HepG2 (cell line): ENCODE measurements around the gene MRPS2. TPM values are rescaled to one million over a fixed set of nuclear protein-coding genes. Genes with fewer than 3 reads are reported as not detected.

Experiments
- ATAC-seq: fragments of 200-7000 bp; cut with Tn5 transposase; 3 replicates; pipeline ENCODE4 v1.9.1; 2020; ENCODE audit warnings: mild to moderate bottlenecking, moderate library complexity
- BruUV-seq: library from RNA; stranded (reverse); fragments of 400-500 nt; replicated peaks from 2 replicates; lab custom pipeline; 2021; lab: Mats Ljungman, UMichigan
- CTCF ChIA-PET: fragments of 300-600 bp; formaldehyde crosslinking; extraction: SDS; loops from one replicate; lab custom pipeline; 2021; ENCODE audit warnings: low total read pairs, inconsistent platforms, low intra/inter-chr PET ratio; lab: Yijun Ruan, JAX
- POLR2A ChIA-PET: fragments of 350-600 bp; sonication (Branson Sonifier 250); formaldehyde crosslinking; loops from one replicate; lab custom pipeline; 2020; ENCODE audit warnings: antibody characterized with exemption, inconsistent platforms; lab: Yijun Ruan, JAX
- DNase-seq: peaks from one replicate; pipeline ENCODE4 v3.0.0-alpha.2; 2015; ENCODE audit warnings: low spot score
- FAIRE-seq: peaks from 3 replicates; lab custom pipeline; 2011; peaks lifted over from hg19 to GRCh38; lab: Jason Lieb, UNC
- H2AFZ ChIP-seq: one replicate; pipeline ENCODE4 v1.6.1; 2011; ENCODE audit warnings: low read length, inconsistent platforms
- H3K27ac ChIP-seq: fragments of 300-600 bp; 3 replicates; pipeline ENCODE4 v1.8.0; 2011; ENCODE audit warnings: mixed run types, mild to moderate bottlenecking, mixed read lengths, low read length, inconsistent platforms; ENCODE audit not compliant: insufficient read depth; ENCODE audit errors: extremely low read length
- H3K27me3 ChIP-seq, 2 experiments: fragments of 200-600 bp in 1 of 2; 2 replicates in 1 of 2; 3 replicates in 1 of 2; pipeline versions ENCODE4 v1.6.0 to v1.8.0; 2011; ENCODE audit warnings: low read length in 2 of 2, mild to moderate bottlenecking in 2 of 2, moderate library complexity in 2 of 2, inconsistent platforms in 1 of 2; ENCODE audit not compliant: insufficient read depth in 2 of 2, control insufficient read depth in 1 of 2
- H3K36me3 ChIP-seq, 2 experiments: fragments of 200-600 bp in 1 of 2; replicated peaks in 1 of 2; 2 replicates in 1 of 2; 3 replicates in 1 of 2; pipeline versions ENCODE4 v1.5.1 to v1.8.0; 2011; ENCODE audit warnings: low read length in 2 of 2, inconsistent platforms in 1 of 2; ENCODE audit not compliant: insufficient read depth in 2 of 2, control insufficient read depth in 1 of 2
- H3K4me1 ChIP-seq: 2 replicates; pipeline ENCODE4 v1.5.1; 2012; ENCODE audit warnings: low read length, inconsistent platforms; ENCODE audit not compliant: insufficient read depth
- H3K4me2 ChIP-seq: 2 replicates; pipeline ENCODE4 v1.6.0; 2011; ENCODE audit warnings: low read depth, low read length, inconsistent platforms
- H3K4me3 ChIP-seq, 3 experiments: fragments of 200-600 bp in 1 of 3; sonication (generic), shearing (Covaris generic) in 1 of 3; replicated peaks in 1 of 3; 2 replicates each; pipeline ENCODE4 v1.5.1; 2011 to 2016; ENCODE audit warnings: low read length in 3 of 3, inconsistent platforms in 2 of 3, low read depth in 2 of 3, mild to moderate bottlenecking in 2 of 3, control low read depth in 1 of 3, mixed read lengths in 1 of 3; ENCODE audit not compliant: insufficient read depth in 1 of 3
- H3K79me2 ChIP-seq: one replicate; pipeline ENCODE4 v1.6.1; 2011; ENCODE audit warnings: low read length, inconsistent platforms; ENCODE audit not compliant: insufficient read depth
- H3K9ac ChIP-seq: 2 replicates; pipeline ENCODE4 v1.6.0; 2011; ENCODE audit warnings: mild to moderate bottlenecking, low read depth, low read length, inconsistent platforms; ENCODE audit not compliant: insufficient read depth
- H3K9me3 ChIP-seq: 2 replicates; pipeline ENCODE4 v1.5.1; 2012; ENCODE audit warnings: mild to moderate bottlenecking, low read length
- H4K20me1 ChIP-seq: 2 replicates; pipeline ENCODE4 v1.6.0; 2011; ENCODE audit warnings: inconsistent platforms, mild to moderate bottlenecking, low read length, moderate library complexity; ENCODE audit not compliant: insufficient read depth
- E2F5 ChIP-seq: sonication (generic); formaldehyde crosslinking; conservative IDR thresholded peaks from 2 replicates; pipeline ENCODE4 v1.4.0; 2020; ENCODE audit warnings: missing genetic modification reagents
- ERF ChIP-seq: IDR thresholded peaks from 2 replicates; pipeline ENCODE4 v1.6.1; 2018; ENCODE audit warnings: missing biosample characterization, missing genetic modification reagents
- FOSL2 ChIP-seq: sonication (generic); formaldehyde crosslinking; IDR thresholded peaks from 2 replicates; pipeline ENCODE4 v1.4.0; 2020; ENCODE audit warnings: missing genetic modification reagents
- HIC2 ChIP-seq: sonication (generic); formaldehyde crosslinking; IDR thresholded peaks from 2 replicates; pipeline ENCODE4 v1.9.0; 2022; ENCODE audit warnings: low read depth, missing genetic modification reagents
- KDM2A ChIP-seq: sonication (generic); formaldehyde crosslinking; IDR thresholded peaks from 2 replicates; pipeline ENCODE4 v1.4.0; 2020; ENCODE audit warnings: low read depth, missing genetic modification reagents, borderline replicate concordance
- KMT2A ChIP-seq: sonication (generic); formaldehyde crosslinking; IDR thresholded peaks from 2 replicates; pipeline ENCODE4 v1.4.0; 2020; ENCODE audit warnings: missing genetic modification reagents
- NFATC3 ChIP-seq: sonication (generic); formaldehyde crosslinking; IDR thresholded peaks from 2 replicates; pipeline ENCODE4 v1.5.1; 2020; ENCODE audit warnings: mild to moderate bottlenecking, missing genetic modification reagents
- NFYC ChIP-seq: IDR thresholded peaks from 2 replicates; pipeline ENCODE4 v1.6.1; 2016; ENCODE audit warnings: missing genetic modification reagents, missing compliant biosample characterization
- PATZ1 ChIP-seq: sonication (generic); formaldehyde crosslinking; IDR thresholded peaks from 2 replicates; pipeline ENCODE4 v1.4.0; 2020; ENCODE audit warnings: missing genetic modification reagents
- PHF21A ChIP-seq: sonication (generic); formaldehyde crosslinking; IDR thresholded peaks from 2 replicates; pipeline ENCODE4 v1.5.0; 2020; ENCODE audit warnings: mild to moderate bottlenecking, missing genetic modification reagents
- RXRA ChIP-seq: sonication (generic); formaldehyde crosslinking; IDR thresholded peaks from 2 replicates; pipeline ENCODE4 v1.5.1; 2020; ENCODE audit warnings: missing genetic modification reagents
- ZBTB14 ChIP-seq: sonication (generic); formaldehyde crosslinking; IDR thresholded peaks from 2 replicates; pipeline ENCODE4 v1.4.0; 2020; ENCODE audit warnings: missing genetic modification reagents
- ZFP90 ChIP-seq: sonication (generic); formaldehyde crosslinking; IDR thresholded peaks from 2 replicates; pipeline ENCODE4 v1.8.0; 2022; ENCODE audit warnings: missing genetic modification reagents, mild to moderate bottlenecking, inconsistent platforms, borderline replicate concordance
- ZNF124 ChIP-seq: sonication (generic); formaldehyde crosslinking; IDR thresholded peaks from 2 replicates; pipeline ENCODE4 v1.4.0; 2020; ENCODE audit warnings: missing genetic modification reagents
- WGBS: methylation state at CpG from one replicate; pipeline ENCODE4 v1.1.6; 2017; ENCODE audit warnings: low lambda C conversion rate; 5-methylcytosine and 5-hydroxymethylcytosine counted together
- in situ Hi-C: cut with HindIII; loops from 2 replicates; pipeline ENCODE4 v1.10.0; 2017; ENCODE audit warnings: low pct_unique_long_range_greater_than_20kb; ENCODE audit not compliant: extremely low pct_ligation_motif_present
- intact Hi-C: fragments of 100-400 bp; cut with micrococcal nuclease; formaldehyde crosslinking; loops from one replicate; pipeline ENCODE4 v1.10.0; 2022; ENCODE audit not compliant: unreplicated experiment
- polyA plus RNA-seq, 8 experiments: library from polyadenylated mRNA; depleted of rRNA in 3 of 8; stranded (reverse) in 7 of 8; unstranded in 1 of 8; fragments of >200 nt; fragmentation: Illumina TruSeq in 4 of 8; extraction: Trizol in 4 of 8; gene quantifications; 2 replicates each; pipeline versions ENCODE4 v1.2.1 to v1.2.3, GENCODE V29; 2011 to 2016; ENCODE audit warnings: low read depth in 4 of 8, missing spikeins in 1 of 8, mixed read lengths in 1 of 8; ENCODE audit not compliant: insufficient read depth in 1 of 8
- total RNA-seq, 5 experiments: library from RNA; depleted of rRNA; stranded (reverse); fragments of >200 nt; fragmentation: Illumina TruSeq; extraction: Trizol; gene quantifications; 2 replicates each; pipeline ENCODE4 v1.2.3, GENCODE V29; 2016; ENCODE audit warnings: low read depth in 1 of 5
- TF ChIP-seq, protein P1 (sequence below), 2 experiments: sonication (generic) in 1 of 2; formaldehyde crosslinking in 1 of 2; IDR thresholded peaks; 2 replicates each; pipeline versions ENCODE4 v1.4.0 to v1.6.1; 2018 to 2020; ENCODE audit warnings: missing genetic modification reagents in 2 of 2, borderline replicate concordance in 1 of 2, low read depth in 1 of 2, mild to moderate bottlenecking in 1 of 2, missing biosample characterization in 1 of 2

Gene MRPS2
- total and polyA plus RNA-seq, 2 of the 13 experiments (the other 11 are each of a cell fraction or from before 2014, with no cell fraction given), result 44.4 to 86.7 TPM

- H2AFZ ChIP-seq, result no peak overlapping the region
- peak overlapping the region; percentile 58 for H3K27ac ChIP-seq
- H3K4me1 ChIP-seq, result peaks cover 49% of the 10 kb centered on the region
- H3K4me2 ChIP-seq, result peak overlapping the region; percentile 72
- in situ Hi-C loops, result no loop called here
- peaks cover 16% of the 10 kb centered on the region for H3K79me2 ChIP-seq
- FAIRE-seq (no peak), DNase-seq (peak; percentile 45), ATAC-seq (peak; percentile 58)
- no TSS peak for BruUV-seq
- peak overlapping the region; percentile 55 to 97 (median 71) for H3K4me3 ChIP-seq
- H4K20me1 ChIP-seq, result peaks cover 4% of the 10 kb centered on the region
- ChIA-PET POLR2A (no interaction called here), CTCF (no interaction called here)
- no peaks in the 10 kb centered on the region for H3K9me3 ChIP-seq
- H3K9ac ChIP-seq, result peak overlapping the region; percentile 72
- no peaks in the 10 kb centered on the region; a peak in 1 of 5 replicates for H3K27me3 ChIP-seq
- WGBS, result 0% methylated on average over 10 of the region's 64 CpGs
- H3K36me3 ChIP-seq, result peaks cover under 1 to 8% of the 10 kb centered on the region in 2 experiments; a peak in 4 of 5 replicates
- intact Hi-C loops, result no loop called here
- 0 out of 2 replicates have a peak, but pooled peaks have one; percentile 14 for TF ChIP-seq ERF (CRISPR knock-in tag)
- TF ChIP-seq, protein P1, sequence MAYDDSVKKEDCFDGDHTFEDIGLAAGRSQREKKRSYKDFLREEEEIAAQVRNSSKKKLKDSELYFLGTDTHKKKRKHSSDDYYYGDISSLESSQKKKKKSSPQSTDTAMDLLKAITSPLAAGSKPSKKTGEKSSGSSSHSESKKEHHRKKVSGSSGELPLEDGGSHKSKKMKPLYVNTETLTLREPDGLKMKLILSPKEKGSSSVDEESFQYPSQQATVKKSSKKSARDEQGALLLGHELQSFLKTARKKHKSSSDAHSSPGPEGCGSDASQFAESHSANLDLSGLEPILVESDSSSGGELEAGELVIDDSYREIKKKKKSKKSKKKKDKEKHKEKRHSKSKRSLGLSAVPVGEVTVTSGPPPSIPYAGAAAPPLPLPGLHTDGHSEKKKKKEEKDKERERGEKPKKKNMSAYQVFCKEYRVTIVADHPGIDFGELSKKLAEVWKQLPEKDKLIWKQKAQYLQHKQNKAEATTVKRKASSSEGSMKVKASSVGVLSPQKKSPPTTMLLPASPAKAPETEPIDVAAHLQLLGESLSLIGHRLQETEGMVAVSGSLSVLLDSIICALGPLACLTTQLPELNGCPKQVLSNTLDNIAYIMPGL (CRISPR knock-in tag; IDR thresholded peaks at IDR 0.05; ENCODE audit: borderline replicate concordance in 1 of 2, low read depth in 1 of 2), result peak; percentile 52 to 59
- 0 out of 2 replicates have a peak, but pooled peaks have one; percentile 23 for TF ChIP-seq RXRA
- no peak for TF ChIP-seq E2F5 (CRISPR knock-in tag)
- peak; percentile 30 for TF ChIP-seq PATZ1 (CRISPR knock-in tag)
- TF ChIP-seq KDM2A (CRISPR knock-in tag), result peak; percentile 14; the same call in 1 of the 2 replicates
- TF ChIP-seq NFYC (CRISPR knock-in tag), result no peak
- 0 out of 2 replicates have a peak, but pooled peaks have one; percentile 32 for TF ChIP-seq KMT2A (CRISPR knock-in tag)
- no peak for TF ChIP-seq PHF21A (CRISPR knock-in tag)
- TF ChIP-seq ZFP90 (CRISPR knock-in tag), result no peak
- TF ChIP-seq NFATC3 (CRISPR knock-in tag), result 0 out of 2 replicates have a peak, but pooled peaks have one; percentile 30
- TF ChIP-seq ZBTB14 (CRISPR knock-in tag), result peak; percentile 42
- TF ChIP-seq HIC2 (CRISPR knock-in tag), result no peak
- no peak for TF ChIP-seq ZNF124 (CRISPR knock-in tag)
- no peak for TF ChIP-seq FOSL2
These were observed 21.5 kb upstream of the MRPS2 start for GRCh38 chr9:135478829-135479468.
